Activated T-helper 1 cell treated with anti-CD3 and anti-CD28 coated beads, Interleukin-2, amount 50 U/mL, for 16 hours (primary cell): ENCODE measurements around the gene PROZ.

Experiments
- DNase-seq, 2 donors: peaks; one replicate each; pipeline ENCODE4 v3.0.0-alpha.2; 2020; ENCODE audit warnings: low read depth in 1 of 2, low spot score in 1 of 2

The PROZ gene

GRCh38 chr13:113172419-113172926 is 14.0 kb downstream of the PROZ start:
- no peak for DNase-seq

DNA sequence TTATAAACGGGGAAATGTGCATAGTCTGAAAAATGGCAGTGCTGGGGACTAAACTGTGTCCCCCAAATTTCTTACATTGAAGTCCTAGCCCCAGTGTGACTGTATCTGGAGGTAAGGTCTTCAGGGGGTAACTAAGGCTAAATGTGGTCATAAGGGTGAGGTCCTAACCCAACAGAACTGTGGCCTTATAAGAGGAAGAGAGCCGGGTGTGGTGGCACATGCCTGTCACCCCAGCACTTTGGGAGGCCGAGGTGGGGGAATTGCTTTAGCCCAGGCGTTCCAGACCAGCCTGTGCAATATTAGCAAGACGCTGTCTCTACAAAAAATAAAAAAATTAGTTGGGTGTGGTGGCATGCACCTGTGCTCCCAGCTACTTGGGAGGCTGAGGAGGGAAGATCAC is 17.8 kb downstream of the PROZ start:
- DNase-seq: no peak

DNA sequence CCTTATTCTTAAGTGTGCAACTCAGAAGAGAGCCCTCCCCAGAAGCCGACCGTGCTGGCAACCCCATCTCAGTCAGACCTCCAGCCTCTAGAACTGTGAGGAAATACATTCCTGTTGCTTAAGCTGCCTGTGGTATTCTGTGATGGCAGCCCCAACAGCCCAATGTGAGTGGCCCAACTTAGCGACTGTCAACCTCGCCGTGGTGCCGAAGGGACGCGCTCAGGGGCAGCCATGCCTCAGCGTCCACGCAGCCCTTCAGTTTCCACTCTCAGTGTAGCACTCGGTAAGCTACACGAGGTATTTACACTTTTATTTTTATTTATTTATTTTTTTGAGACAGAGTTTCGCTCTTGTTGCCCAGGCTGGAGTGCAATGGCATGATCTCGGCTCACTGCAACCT is 18.4 kb downstream of the PROZ start:
- DNase-seq: no peak

- DNase-seq: no peak
These were observed 19.8 kb downstream of the PROZ start for GRCh38 chr13:113178070-113178895.

- DNase-seq: no peak
These were observed 20.4 kb downstream of the PROZ start for GRCh38 chr13:113178896-113179167.

- DNase-seq: no peak
These were observed 21.2 kb downstream of the PROZ start for GRCh38 chr13:113179374-113180230.

DNA sequence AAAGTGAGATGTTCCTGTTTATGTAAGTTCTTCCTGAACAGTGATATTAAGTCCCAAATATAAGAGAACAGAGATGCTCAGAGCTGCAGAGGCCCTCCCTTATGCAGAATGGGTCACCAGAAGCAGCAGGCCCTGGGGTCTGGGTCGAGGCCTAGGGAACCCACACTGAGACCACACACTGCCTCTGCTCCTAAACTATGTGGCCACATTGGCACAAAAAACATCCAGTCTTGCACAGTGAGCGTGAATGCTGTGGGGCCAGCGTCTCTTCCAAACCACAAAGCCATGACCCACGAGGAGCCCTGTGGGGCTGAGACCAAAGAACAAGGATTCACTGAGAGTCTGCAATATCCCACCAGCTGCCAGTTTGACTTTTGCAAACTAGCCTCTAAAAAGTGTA is 23.6 kb downstream of the PROZ start:
- no peak for DNase-seq

DNA sequence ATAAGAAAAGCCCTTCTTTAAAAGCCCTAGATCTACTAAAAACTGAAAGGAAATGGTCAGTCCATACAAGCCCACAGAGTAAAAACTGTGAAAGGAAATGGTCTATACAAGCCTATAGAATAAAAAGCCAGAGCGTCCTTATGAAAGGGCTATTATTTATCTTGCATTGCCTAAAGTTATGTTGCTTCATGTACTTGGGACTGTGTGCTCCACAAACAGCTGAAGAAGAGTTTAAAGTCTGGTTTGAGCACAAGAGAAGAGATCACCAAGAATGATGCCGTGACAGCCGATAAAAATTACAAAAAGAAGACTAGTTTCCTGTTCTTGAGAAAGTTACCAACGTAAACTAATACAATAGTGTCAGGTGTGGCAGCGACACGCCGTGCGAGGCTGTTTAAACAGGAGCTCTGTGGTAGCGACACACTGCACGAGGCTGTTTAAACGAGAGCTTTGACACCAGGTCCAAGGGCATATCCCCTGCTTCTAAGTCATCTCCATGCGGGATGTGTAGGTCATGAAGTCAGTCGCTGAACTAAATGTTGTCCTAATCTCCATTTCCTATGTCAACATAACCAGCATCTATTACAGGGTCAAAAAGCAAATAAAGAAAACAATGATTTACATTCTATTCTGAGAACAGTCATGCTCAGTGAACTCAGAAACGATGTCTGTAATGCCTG is 25.1 kb downstream of the PROZ start:
- DNase-seq: no peak

GRCh38 chr13:113184568-113185440 is 26.4 kb downstream of the PROZ start:
- DNase-seq: no peak

- no peak for DNase-seq
These were observed 27.8 kb downstream of the PROZ start for GRCh38 chr13:113186061-113186900.

DNA sequence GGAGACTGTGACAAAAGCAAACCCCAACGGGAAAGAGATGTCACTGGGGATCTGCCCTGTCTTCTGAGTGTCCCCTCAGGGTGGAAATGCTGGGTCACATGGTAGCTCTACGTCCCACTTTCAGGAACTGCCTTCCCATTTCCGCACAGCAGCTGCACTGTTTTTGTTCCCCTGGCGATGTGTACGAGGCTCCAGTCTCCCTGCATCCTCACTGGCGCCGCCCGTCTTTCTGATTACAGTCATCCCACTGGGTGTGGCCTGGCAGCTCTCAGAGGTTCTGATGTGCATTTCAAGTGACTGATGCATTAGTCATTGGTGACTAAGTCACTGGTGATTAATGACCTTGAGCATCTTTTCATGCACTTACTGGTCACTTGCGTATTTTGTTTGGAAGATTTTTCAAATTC is 28.8 kb downstream of the PROZ start:
- DNase-seq: peak in 1 of 2 donors; percentile 41

- DNase-seq: no peak
These were observed 29.6 kb downstream of the PROZ start for GRCh38 chr13:113187883-113188665.

DNA sequence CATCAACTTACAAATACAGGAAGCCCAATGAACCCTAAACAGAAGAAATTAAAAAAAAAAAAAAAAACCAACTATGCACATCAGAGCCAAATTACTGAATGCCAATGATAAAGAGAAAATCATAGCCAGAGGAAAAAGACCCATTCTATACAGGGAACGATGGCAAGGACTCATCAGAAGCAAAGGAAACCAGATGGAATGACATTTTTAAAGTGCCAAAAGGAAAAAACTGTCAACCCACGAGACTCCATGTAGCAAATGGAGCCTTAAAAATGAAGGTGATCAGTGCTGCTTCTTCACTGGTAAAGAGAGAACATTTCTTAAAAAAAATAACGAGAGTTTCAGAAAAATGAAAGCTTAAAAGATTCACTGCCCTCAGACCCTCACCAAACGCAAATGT is 31.7 kb downstream of the PROZ start:
- no peak for DNase-seq

DNA sequence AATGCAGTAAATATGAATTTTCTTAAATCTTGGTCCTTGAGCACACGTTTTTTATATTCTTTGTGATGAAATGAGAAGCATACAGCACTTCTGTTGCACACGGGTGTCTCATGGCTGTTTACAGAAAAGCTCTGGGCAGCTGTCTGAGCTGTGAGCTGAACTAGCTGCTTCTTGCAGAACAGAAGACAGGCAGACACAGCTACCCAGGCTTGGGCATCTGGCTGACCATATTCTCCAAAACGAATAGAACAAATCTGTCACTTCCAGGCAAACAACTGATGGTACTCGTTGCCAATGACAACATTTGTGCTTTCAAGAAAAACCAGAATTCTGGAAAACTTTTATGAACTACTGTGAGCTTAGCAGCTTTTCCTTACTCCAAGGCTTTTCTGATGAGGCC is 33.8 kb downstream of the PROZ start:
- no peak for DNase-seq

- DNase-seq: no peak
These were observed 34.5 kb downstream of the PROZ start for GRCh38 chr13:113192902-113193301.

GRCh38 chr13:113195360-113195759 is 36.9 kb downstream of the PROZ start:
- DNase-seq: no peak

GRCh38 chr13:113196970-113197737 is 38.7 kb downstream of the PROZ start:
- no peak for DNase-seq

DNA sequence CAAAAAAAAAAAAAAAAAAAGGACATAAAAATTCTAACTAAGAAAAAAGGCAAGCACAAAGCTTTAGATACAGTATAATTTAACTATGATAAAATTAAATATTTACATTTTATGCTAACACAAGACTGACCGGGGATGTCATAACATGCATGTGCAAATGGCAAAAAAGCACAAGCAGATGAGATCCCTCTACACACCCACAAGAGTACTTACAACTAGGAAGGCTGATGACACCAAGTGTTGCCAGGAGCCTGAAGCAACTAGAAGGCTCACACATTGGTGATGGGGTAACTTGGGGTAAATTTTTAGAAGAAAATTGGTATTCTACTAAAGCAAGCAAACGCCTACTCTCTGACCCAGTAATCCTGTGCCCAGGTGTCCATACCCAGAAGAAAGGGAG is 43.4 kb downstream of the PROZ start:
- DNase-seq: no peak
